GM13977 (cell line): ENCODE data around the gene FXYD3.
"Not testable (repeated sequence)": the region's sequence is repeated elsewhere in the genome, so short reads cannot be mapped to it uniquely, and the experiment has no call there.

Experiments used
- DNase-seq: peaks from one replicate; pipeline ENCODE4 v3.0.0; 2012; ENCODE audit warnings: low spot score
- CTCF ChIP-seq: IDR thresholded peaks from 2 replicates; pipeline ENCODE4 v1.5.1; 2012; ENCODE audit warnings: mild to moderate bottlenecking, control low read depth; ENCODE audit not compliant: insufficient read depth; ENCODE audit errors: extremely low read depth, missing control alignments
- in situ Hi-C: fragments of 300-500 bp; cut with MboI; formaldehyde crosslinking; loops from one replicate; pipeline ENCODE4 v1.12.0; 2022; ENCODE audit warnings: low sequenced_read_pairs, low pct_unique_long_range_greater_than_20kb, mixed read lengths, inconsistent platforms; ENCODE audit not compliant: unreplicated experiment

The FXYD3 gene

GRCh38 chr19:35128398-35129057, 12.9 kb downstream of the FXYD3 start:
- DNase-seq: no peak
- TF ChIP-seq CTCF: no peak
- in situ Hi-C loops: no loop called here

- in situ Hi-C loops, DNase-seq: not testable (repeated sequence)
Observed at GRCh38 chr19:35129724-35130274, 14.2 kb downstream of the FXYD3 start.

- in situ Hi-C loops: no loop called here
- no peak for DNase-seq
Observed at GRCh38 chr19:35130761-35131720, 15.4 kb downstream of the FXYD3 start.

GRCh38 chr19:35132254-35132653, 16.6 kb downstream of the FXYD3 start:
- in situ Hi-C loops: no loop called here
- DNase-seq: no peak
- TF ChIP-seq CTCF: no peak

More at GRCh38 chr19:35130761-35131720, 15.4 kb downstream of the FXYD3 start:
- TF ChIP-seq CTCF: no peak

- TF ChIP-seq CTCF: no peak
- in situ Hi-C loops: no loop called here
- no peak for DNase-seq
Observed at GRCh38 chr19:35133826-35134225, 18.2 kb downstream of the FXYD3 start.

GRCh38 chr19:35134601-35135242, 19.1 kb downstream of the FXYD3 start, which contains the start of gene LGI4:
Gene LGI4 (minus strand): TSS chr19:35135059. CDS start chr19:35134680, 379 bp downstream.
- in situ Hi-C loops: no loop called here
- no peak for TF ChIP-seq CTCF

More at GRCh38 chr19:35134601-35135242, 19.1 kb downstream of the FXYD3 start, which contains the start of gene LGI4:
- DNase-seq: no peak
